NCI-H1105 (cell line): Measurements from ENCODE around the gene CENPP.

Experiments
- DNase-seq: peaks from one replicate; lab custom pipeline; 2025; lab: John Stamatoyannopoulos, UW

The CENPP gene

GRCh38 chr9:92658611-92659010 is 332.9 kb downstream of the CENPP start:
- DNase-seq = no peak

- no peak for DNase-seq
These were observed 333.8 kb downstream of the CENPP start for GRCh38 chr9:92659601-92660000.

GRCh38 chr9:92660266-92660665 is 334.5 kb downstream of the CENPP start:
- no peak for DNase-seq

- DNase-seq = no peak
These were observed 335.4 kb downstream of the CENPP start for GRCh38 chr9:92661127-92661526.

- no peak for DNase-seq
These were observed 336.0 kb downstream of the CENPP start for GRCh38 chr9:92661743-92662142.

- no peak for DNase-seq
These were observed 337.4 kb downstream of the CENPP start for GRCh38 chr9:92663126-92663525.

GRCh38 chr9:92663951-92664350 is 338.2 kb downstream of the CENPP start:
- no peak for DNase-seq

- no peak for DNase-seq
These were observed 338.8 kb downstream of the CENPP start for GRCh38 chr9:92664394-92665152.

DNA sequence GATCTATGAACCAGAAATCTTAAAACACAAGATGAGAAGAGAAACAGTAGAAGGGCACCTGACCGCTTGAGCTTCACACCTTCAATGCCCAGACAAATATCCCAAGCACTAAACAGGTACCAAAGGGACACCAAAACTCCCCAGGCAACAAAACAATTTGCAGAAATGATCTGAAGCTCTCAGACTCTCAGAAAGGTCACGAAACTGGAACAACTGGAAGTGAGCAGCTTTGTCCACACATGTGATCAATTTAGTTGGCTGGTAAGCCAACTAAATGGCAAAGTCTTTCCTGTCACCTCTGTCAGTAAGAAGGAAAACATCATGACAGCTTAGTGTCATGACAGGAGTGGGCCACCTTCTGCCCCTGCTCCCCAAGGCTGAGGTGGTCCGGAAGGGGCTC is 340.1 kb downstream of the CENPP start:
- DNase-seq = no peak

- DNase-seq = no peak
These were observed 340.5 kb downstream of the CENPP start for GRCh38 chr9:92666236-92666635.

- DNase-seq = no peak
These were observed 341.3 kb downstream of the CENPP start for GRCh38 chr9:92666912-92667532.

DNA sequence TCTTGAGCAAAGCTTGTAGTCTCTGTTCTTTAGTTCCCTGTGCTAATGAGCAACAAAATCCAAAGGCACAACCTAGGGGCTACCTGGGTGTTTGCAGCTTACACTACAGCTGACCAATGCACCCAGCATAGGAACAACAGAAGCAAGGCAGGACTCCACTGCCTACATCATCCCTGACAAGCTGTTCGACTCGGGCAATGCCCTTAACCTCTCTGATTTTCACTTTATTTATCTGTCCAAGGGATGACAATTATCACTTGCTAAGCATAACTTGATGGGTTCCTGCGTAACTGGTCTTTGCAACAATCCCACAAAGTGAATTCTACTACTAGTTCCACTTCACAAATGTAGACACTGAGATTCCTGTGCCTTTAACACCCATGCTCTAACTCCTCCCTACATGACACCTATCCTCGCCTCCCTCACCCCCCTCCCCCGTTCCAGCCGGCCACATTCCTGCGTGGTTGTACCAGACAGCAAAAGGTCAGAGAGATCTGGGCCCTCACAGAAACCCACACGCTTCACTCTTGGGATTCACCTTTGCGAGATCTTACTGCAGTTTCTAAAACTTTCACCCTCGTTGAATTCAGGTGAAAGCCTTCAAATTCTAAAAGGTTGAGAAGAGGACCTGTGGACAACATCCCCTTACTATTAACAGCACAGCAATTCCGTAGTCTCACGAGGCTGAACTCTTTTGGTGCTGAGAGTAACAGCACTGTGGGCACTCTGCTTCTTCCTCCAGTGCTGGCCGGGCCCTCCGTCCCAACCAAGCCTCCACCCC is 343.2 kb downstream of the CENPP start:
- no peak for DNase-seq

DNA sequence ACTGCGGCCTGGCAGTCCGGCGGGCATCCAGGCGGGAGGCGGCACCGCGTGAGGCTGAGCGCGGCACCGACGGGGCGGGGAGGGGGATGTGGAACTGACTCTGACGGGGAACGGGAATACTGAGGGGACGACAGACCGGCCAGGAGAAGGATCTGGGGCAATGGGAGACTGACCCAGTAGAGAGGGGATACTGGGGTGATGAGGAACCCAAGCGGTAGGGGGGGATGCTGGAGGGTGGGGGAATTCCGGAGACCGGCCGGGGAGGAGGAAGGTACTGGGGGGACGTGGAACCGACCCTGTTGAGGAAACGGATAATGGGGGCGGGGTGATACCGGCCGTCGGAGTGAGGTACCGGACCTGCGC is 343.8 kb downstream of the CENPP start:
- no peak for DNase-seq
